Activated CD8-positive, alpha-beta memory T cell treated with anti-CD3 and anti-CD28 coated beads, Interleukin-2, amount 50 U/mL, for 1 hour (primary cell): ENCODE results near the gene XAF1.
"Not testable (repeated sequence)": the region's sequence is repeated elsewhere in the genome, so short reads cannot be mapped to it uniquely, and the experiment has no call there.

Source experiments
- DNase-seq: peaks from one replicate; pipeline ENCODE4 v3.0.0-alpha.2; 2020; ENCODE audit errors: extremely low read depth

XAF1 gene

DNA sequence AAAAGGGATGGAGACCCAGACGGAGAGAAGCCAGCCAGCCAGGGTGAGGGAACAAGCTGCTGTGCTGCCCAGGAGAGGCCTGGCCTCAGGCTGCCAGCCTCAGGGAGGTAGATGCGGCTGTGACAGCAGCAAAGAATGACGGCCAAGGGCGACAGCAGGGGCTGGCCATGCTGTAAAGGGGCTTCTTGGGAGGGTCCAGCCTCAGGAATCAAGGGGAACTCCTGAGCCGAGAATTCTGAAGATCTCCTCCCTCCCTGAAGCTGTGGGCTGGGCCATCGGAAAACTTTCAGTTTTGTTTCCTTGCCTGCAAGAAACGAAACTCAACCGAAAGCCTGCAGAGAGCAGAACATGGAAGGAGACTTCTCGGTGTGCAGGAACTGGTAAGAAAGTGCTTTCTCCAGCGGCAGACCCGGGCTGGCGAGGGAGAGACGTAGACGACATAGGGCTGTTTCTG is at the start of gene XAF1:
TSS of gene XAF1 (plus strand) at position 316 of the 454 bp plus-strand sequence. CDS start at position 349, 33 bp downstream.
- DNase-seq = no peak

GRCh38 chr17:6706499-6706898 is 49.3 kb upstream of the XAF1 start:
- DNase-seq = no peak

GRCh38 chr17:6706996-6707395 is 48.9 kb upstream of the XAF1 start:
- no peak for DNase-seq

GRCh38 chr17:6708357-6708961 is 47.4 kb upstream of the XAF1 start:
- DNase-seq = no peak

GRCh38 chr17:6710317-6710716 is 45.5 kb upstream of the XAF1 start:
- no peak for DNase-seq

- no peak for DNase-seq
Observed at GRCh38 chr17:6711081-6711674, 44.7 kb upstream of the XAF1 start.

GRCh38 chr17:6711681-6712057 is 44.2 kb upstream of the XAF1 start:
- DNase-seq = no peak

- DNase-seq = no peak
Observed at GRCh38 chr17:6712058-6712853, 43.6 kb upstream of the XAF1 start.

GRCh38 chr17:6712854-6713129 is 43.1 kb upstream of the XAF1 start:
- DNase-seq = no peak

GRCh38 chr17:6713130-6713917 is 42.5 kb upstream of the XAF1 start, which contains the start of gene SLC13A5:
Gene SLC13A5 (minus strand): TSS chr17:6713369. CDS start chr17:6713333, 36 bp downstream.
- no peak for DNase-seq

GRCh38 chr17:6713918-6714271 is 42.0 kb upstream of the XAF1 start:
- no peak for DNase-seq

GRCh38 chr17:6714315-6714874 is 41.5 kb upstream of the XAF1 start:
- no peak for DNase-seq

- no peak for DNase-seq
Observed at GRCh38 chr17:6716736-6717135, 39.1 kb upstream of the XAF1 start.

DNA sequence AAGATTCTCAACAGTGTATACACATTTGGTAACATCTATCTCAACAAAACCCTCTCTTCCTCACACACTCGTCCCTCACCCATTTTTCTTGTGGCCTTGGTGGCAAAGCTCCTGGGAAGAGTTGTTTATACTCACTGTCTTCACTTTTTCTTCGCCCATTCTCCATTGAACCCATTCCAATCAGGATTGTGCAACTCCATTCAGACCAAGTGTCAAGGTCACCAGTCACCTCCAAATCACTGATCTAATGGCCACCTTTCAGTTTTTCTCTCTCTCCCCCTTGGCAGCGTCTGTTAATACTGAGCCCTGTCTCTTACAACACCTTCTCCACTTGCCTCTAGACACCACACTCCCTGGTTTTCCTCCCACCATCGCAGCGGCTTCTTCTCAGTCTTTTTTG is 34.1 kb upstream of the XAF1 start:
- no peak for DNase-seq

GRCh38 chr17:6724009-6724408 is 31.8 kb upstream of the XAF1 start:
- DNase-seq = no peak

DNA sequence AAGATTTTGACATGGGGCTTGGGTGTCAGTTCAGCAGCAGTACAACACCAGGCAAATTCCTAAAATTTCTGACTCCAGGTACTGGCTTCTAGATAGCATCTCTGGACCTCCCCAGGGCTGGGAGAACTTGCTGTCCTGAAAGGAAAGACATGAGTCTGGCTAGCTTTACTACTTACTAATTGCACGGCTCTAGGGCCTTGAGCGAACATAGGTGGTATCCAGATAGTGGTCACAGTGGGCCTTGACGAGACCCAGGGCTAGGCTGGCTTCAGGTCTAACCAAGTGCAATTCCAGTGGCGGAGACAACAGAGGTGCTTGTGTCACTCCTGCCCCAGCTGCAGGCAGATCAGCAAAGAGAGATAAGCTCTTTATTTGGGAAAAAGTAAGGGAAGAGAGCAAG is 26.3 kb upstream of the XAF1 start:
- no peak for DNase-seq

DNA sequence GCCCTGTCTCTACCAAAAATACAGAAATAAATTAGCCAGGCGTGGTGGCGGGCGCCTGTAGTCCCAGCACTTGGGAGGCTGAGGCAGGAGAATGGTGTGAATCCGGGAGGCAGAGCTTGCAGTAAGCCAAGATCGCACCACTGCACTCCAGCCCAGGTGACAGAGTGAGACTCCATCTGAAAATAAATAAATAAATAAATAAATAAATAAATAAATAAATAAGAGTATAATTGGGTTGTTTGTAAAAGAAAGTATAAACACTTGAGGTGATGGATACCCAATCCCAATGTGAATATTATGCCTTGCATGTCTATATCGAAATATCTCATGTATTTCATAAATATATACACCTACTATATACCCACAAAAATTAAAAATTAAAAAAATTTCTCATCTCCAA is 9.2 kb upstream of the XAF1 start:
- not testable (repeated sequence) for DNase-seq

DNA sequence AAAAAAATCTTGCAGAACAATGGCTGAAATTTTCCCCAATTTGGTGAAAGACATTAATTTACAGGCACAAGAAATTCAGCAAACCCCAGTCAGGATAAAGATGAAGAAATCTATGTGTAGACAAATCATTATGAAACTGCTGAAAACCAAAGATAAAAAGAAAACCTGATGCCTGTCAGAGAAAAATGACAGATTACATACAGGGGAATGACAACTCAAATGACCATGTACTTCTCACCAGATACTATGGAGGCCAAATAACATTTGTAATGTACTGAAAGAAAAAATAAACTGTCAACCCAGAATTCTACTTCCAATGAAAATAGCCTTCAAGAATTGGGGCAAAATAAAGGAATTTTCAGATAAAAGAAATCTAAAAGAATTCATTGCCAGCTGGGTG is 7.2 kb upstream of the XAF1 start:
- DNase-seq = no peak

DNA sequence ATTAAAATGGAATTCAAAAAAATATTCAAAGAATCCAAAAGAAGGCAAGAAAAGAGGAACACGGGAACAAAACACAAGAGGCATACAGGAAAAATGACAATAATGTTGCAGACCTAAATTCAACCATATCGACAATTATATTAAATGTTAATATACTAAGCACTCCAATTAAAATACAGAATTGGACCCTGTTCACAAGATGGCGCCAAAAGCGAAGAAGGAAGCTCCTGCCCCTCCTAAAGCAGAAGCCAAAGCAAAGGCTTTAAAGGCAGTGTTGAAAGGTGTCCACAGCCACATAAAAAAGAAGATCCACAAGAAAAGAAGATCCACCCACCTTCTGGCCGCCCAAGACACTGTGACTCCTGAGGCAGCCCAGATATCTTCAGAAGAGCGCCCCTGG is 6.3 kb upstream of the XAF1 start:
- no peak for DNase-seq

DNA sequence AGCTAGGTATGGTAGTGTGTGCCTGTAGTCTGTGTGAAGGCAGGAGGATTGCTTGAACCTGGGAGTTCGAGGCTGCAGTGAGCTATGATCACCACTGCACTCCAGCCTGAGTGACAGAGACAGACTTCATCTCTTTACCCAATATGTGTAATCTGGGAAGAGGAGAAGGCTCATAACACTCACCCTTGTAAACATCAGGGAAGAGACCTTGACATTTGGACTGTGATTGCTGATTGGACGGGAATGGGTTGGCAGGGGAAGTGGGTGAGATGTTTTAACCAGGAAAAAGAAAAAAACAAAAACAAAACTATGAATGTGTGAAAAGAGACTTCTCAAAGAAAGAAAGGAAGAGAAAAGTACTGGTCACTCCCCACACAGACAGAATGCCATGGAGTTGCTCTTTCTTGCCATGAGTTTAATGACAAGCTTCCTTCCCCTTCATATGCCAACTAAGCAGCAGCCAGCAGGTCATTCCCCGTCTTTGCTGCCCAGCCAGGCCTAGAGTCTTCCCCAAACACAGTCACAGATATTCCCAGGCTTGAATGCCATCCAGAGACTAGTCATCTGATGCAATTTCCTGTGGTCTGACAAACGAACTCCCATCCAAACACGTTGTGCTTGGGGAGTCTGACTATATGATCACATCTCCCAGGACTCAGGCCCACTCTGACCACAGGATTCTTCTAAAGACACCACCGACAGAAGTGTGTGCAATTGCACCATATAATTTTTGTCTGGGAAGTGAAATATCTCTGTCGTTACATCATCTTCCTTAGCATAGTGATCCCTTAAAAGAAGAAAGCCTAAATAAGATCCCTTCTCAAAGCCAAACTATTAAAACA is 3.6 kb upstream of the XAF1 start:
- DNase-seq = no peak

GRCh38 chr17:6753006-6753445 is 2.8 kb upstream of the XAF1 start:
- no peak for DNase-seq
